ENCODE data around the gene APPBP2. TPM values are rescaled to one million over a fixed set of nuclear protein-coding genes. Genes with fewer than 3 reads are reported as not detected.
"Not testable (repeated sequence)": the region's sequence is repeated elsewhere in the genome, so short reads cannot be mapped to it uniquely, and the experiment has no call there.

Gene APPBP2
- total and polyA plus RNA-seq, 3 experiments from 2014 or later, result 21.0 to 29.5 (median 27.7) TPM

DNA sequence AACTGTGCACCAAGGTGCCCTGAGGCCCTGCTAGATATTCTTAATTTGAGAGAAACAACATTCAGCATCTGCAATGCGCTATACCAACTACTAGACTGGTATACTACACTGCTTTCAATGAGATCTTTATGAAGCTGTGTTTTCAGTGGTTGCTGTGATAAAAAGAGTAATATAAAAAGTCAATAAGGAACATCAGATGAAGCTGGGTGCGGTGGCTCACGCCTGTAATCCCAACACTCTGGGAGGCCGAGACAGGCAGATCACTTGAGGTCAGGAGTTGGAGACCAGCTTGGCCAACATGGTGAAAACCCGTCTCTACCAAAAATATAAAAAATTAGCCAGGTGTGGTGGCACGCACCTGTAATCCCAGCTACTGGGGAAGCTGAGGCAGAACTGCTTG, 10.4 kb downstream of the APPBP2 start:
- CTCF ChIA-PET; H3K36me3 ChIP-seq (ENCODE audit: insufficient read depth, low read length): not testable (repeated sequence)

GRCh38 chr17:60515199-60515598, 10.8 kb downstream of the APPBP2 start:
- H3K27me3 Mint-ChIP-seq; H3K27me3 ChIP-seq (ENCODE audit: insufficient read depth, low read length, poor library complexity, severe bottlenecking); DNase-seq; H3K4me1 ChIP-seq (ENCODE audit: insufficient read depth, low read length); H3K36me3 ChIP-seq (ENCODE audit: insufficient read depth, low read length); H3K4me3 ChIP-seq (ENCODE audit: low read length); H3K9me3 ChIP-seq (ENCODE audit: low read length); H3K4me3 Mint-ChIP-seq; H3K27ac ChIP-seq (ENCODE audit: low read depth, low read length); CTCF ChIA-PET; H3K9me3 Mint-ChIP-seq; POLR2A ChIA-PET: not testable (repeated sequence)
- Mint-ChIP-seq H3K27ac (peak overlapping the region in 1 of 8 donors; percentile 14), H3K36me3 (peaks cover 0 to 51% (median 13%) of the 10 kb centered on the region in 3 donors), H3K4me1 (peaks cover 38 to 64% (median 59%) of the 10 kb centered on the region in 3 donors)

More for the DNA sequence above, 10.4 kb downstream of the APPBP2 start:
- H3K27ac Mint-ChIP-seq; H3K4me1 ChIP-seq (ENCODE audit: insufficient read depth, low read length); H3K4me3 ChIP-seq (ENCODE audit: low read length); POLR2A ChIA-PET; H3K9me3 Mint-ChIP-seq; H3K27me3 Mint-ChIP-seq; DNase-seq; H3K9me3 ChIP-seq (ENCODE audit: low read length); H3K27ac ChIP-seq (ENCODE audit: low read depth, low read length); H3K27me3 ChIP-seq (ENCODE audit: insufficient read depth, low read length, poor library complexity, severe bottlenecking); H3K4me3 Mint-ChIP-seq: not testable (repeated sequence)
- Mint-ChIP-seq H3K36me3 (peaks cover 0 to 53% (median 13%) of the 10 kb centered on the region in 3 donors), H3K4me1 (peaks cover 40 to 66% (median 60%) of the 10 kb centered on the region in 3 donors)

DNA sequence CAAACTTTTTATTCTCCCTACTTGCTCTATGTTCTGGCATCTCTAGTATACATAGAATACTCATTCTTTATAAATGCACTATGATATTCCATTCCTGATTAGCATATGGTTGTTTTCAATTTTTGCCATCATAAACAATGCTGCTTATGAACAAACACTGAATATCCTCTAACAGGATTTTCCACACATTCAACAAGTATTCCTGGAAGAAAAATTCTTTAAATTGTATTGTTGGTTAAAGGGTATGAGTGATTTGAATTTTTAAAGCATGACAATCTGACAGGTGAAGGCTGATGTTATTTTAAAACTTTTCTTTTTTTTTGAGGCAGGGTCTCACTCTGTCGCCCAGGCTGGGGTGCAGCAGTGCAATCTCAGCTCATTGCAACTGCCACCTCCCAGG, 11.5 kb downstream of the APPBP2 start:
- Histone ChIP-seq H3K27me3 (ENCODE audit: insufficient read depth, low read length, poor library complexity, severe bottlenecking) (no peaks in the 10 kb centered on the region), H3K27ac (ENCODE audit: low read depth, low read length) (no peak overlapping the region), H3K4me1 (ENCODE audit: insufficient read depth, low read length) (no peaks in the 10 kb centered on the region), H3K36me3 (ENCODE audit: insufficient read depth, low read length) (no peaks in the 10 kb centered on the region), H3K4me3 (ENCODE audit: low read length) (no peak overlapping the region), H3K9me3 (ENCODE audit: low read length) (no peaks in the 10 kb centered on the region)
- Mint-ChIP-seq H3K4me1 (peaks cover 44 to 70% (median 65%) of the 10 kb centered on the region in 3 donors), H3K36me3 (peaks cover 0 to 52% (median 13%) of the 10 kb centered on the region in 3 donors), H3K9me3 (no peaks in the 10 kb centered on the region), H3K4me3 (no peak overlapping the region), H3K27me3 (no peaks in the 10 kb centered on the region), H3K27ac (peak overlapping the region in 4 of 8 donors; percentile 20 to 59 (median 36))
- POLR2A ChIA-PET, result no interaction called here
- CTCF ChIA-PET, result no interaction called here
- no peak for DNase-seq

- H3K4me1 ChIP-seq (ENCODE audit: insufficient read depth, low read length), result no peaks in the 10 kb centered on the region
- H3K4me3 Mint-ChIP-seq, result peak overlapping the region in 1 of 7 donors; percentile 37
- no peaks in the 10 kb centered on the region for H3K27me3 Mint-ChIP-seq
- CTCF ChIA-PET, result no interaction called here
- H3K27me3 ChIP-seq (ENCODE audit: insufficient read depth, low read length, poor library complexity, severe bottlenecking), result no peaks in the 10 kb centered on the region
- POLR2A ChIA-PET, result no interaction called here
- no peak overlapping the region for H3K27ac ChIP-seq (ENCODE audit: low read depth, low read length)
- H3K27ac Mint-ChIP-seq, result peak overlapping the region in 3 of 8 donors; percentile 38 to 59 (median 41)
- peaks cover 44 to 72% (median 66%) of the 10 kb centered on the region in 3 donors for H3K4me1 Mint-ChIP-seq
- H3K36me3 ChIP-seq (ENCODE audit: insufficient read depth, low read length), result no peaks in the 10 kb centered on the region
- DNase-seq, result no peak
- H3K36me3 Mint-ChIP-seq, result peaks cover 0 to 50% (median 13%) of the 10 kb centered on the region in 3 donors
- H3K9me3 ChIP-seq (ENCODE audit: low read length), result no peaks in the 10 kb centered on the region
- no peaks in the 10 kb centered on the region for H3K9me3 Mint-ChIP-seq
- no peak overlapping the region for H3K4me3 ChIP-seq (ENCODE audit: low read length)
Measured at GRCh38 chr17:60514053-60514452, 12.0 kb downstream of the APPBP2 start.

DNA sequence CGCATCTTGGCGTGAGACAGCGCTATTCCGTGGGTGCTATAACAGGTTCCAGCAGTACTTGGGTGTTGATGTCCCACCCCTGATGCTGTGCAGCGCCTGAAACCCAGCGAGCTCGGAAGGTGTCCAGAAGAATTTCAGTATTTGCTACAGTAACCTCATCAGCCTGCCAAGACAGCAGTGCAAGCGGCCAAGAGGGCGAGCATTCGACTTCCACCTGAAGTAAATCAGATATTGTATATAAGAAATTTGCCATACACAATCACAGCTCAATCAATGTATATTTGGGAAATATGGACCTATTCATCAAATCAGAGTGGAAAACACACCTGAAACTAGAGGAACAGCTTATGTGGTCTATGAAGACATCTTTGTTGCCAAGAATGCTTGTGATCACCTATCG, 13.0 kb downstream of the APPBP2 start:
- H3K4me1 Mint-ChIP-seq, result peaks cover 51 to 72% (median 66%) of the 10 kb centered on the region in 3 donors
- no peak for DNase-seq
- ChIA-PET CTCF (interaction anchor here (0.7 kb wide), 1 partner anchor 11 kb away, joined by 3 read pairs; no protein-coding TSS in a partner anchor), POLR2A (no interaction called here)
- Histone ChIP-seq H3K27me3 (ENCODE audit: insufficient read depth, low read length, poor library complexity, severe bottlenecking) (no peaks in the 10 kb centered on the region), H3K27ac (ENCODE audit: low read depth, low read length) (no peak overlapping the region), H3K9me3 (ENCODE audit: low read length) (no peaks in the 10 kb centered on the region), H3K4me1 (ENCODE audit: insufficient read depth, low read length) (no peaks in the 10 kb centered on the region), H3K36me3 (ENCODE audit: insufficient read depth, low read length) (no peaks in the 10 kb centered on the region), H3K4me3 (ENCODE audit: low read length) (no peak overlapping the region)
- H3K27ac Mint-ChIP-seq, result peak overlapping the region in 1 of 8 donors; percentile 39
- peaks cover 0 to 51% (median 16%) of the 10 kb centered on the region in 3 donors for H3K36me3 Mint-ChIP-seq
- no peaks in the 10 kb centered on the region for H3K27me3 Mint-ChIP-seq
- no peak overlapping the region for H3K4me3 Mint-ChIP-seq
- H3K9me3 Mint-ChIP-seq, result no peaks in the 10 kb centered on the region

DNA sequence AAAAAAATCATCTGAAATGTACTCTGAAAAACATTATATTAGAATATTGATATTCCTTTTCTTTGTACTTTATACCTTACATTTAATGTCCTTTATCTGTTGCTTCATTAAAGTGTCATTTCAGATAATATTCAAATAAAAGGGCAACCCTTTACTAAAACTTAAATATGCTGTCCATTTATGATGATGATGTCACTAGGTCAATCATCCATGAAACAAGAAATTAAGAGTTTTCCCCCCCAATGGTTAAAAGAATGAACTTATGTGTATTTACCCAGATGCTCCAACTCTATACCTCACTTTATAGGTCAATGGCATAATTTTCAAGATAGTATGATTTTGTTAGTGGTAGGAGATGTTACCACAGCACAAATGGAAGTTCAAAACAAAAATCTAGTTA, 15.3 kb downstream of the APPBP2 start:
- no peaks in the 10 kb centered on the region for H3K36me3 ChIP-seq (ENCODE audit: insufficient read depth, low read length)
- Mint-ChIP-seq H3K36me3 (peaks cover 0 to 35% (median 14%) of the 10 kb centered on the region in 3 donors), H3K27me3 (no peaks in the 10 kb centered on the region), H3K4me3 (no peak overlapping the region), H3K9me3 (no peaks in the 10 kb centered on the region), H3K4me1 (peaks cover 43 to 66% (median 60%) of the 10 kb centered on the region in 3 donors), H3K27ac (peak overlapping the region in 3 of 8 donors; percentile 46 to 77 (median 58))
- H3K4me1 ChIP-seq (ENCODE audit: insufficient read depth, low read length), result no peaks in the 10 kb centered on the region
- H3K27ac ChIP-seq (ENCODE audit: low read depth, low read length), result no peak overlapping the region
- ChIA-PET CTCF (no interaction called here), POLR2A (no interaction called here)
- no peak for DNase-seq
- H3K9me3 ChIP-seq (ENCODE audit: low read length), result no peaks in the 10 kb centered on the region
- H3K4me3 ChIP-seq (ENCODE audit: low read length), result no peak overlapping the region
- H3K27me3 ChIP-seq (ENCODE audit: insufficient read depth, low read length, poor library complexity, severe bottlenecking), result no peaks in the 10 kb centered on the region

- Mint-ChIP-seq H3K36me3 (peaks cover 0 to 35% (median 14%) of the 10 kb centered on the region in 3 donors), H3K4me3 (peak overlapping the region in 1 of 7 donors; percentile 5), H3K4me1 (peaks cover 41 to 63% (median 57%) of the 10 kb centered on the region in 3 donors), H3K27me3 (no peaks in the 10 kb centered on the region), H3K9me3 (no peaks in the 10 kb centered on the region), H3K27ac (peak overlapping the region in 1 of 8 donors; percentile 77)
- ChIA-PET POLR2A (no interaction called here), CTCF (no interaction called here)
- Histone ChIP-seq H3K4me1 (ENCODE audit: insufficient read depth, low read length) (no peaks in the 10 kb centered on the region), H3K27ac (ENCODE audit: low read depth, low read length) (no peak overlapping the region), H3K36me3 (ENCODE audit: insufficient read depth, low read length) (no peaks in the 10 kb centered on the region), H3K4me3 (ENCODE audit: low read length) (no peak overlapping the region), H3K9me3 (ENCODE audit: low read length) (no peaks in the 10 kb centered on the region), H3K27me3 (ENCODE audit: insufficient read depth, low read length, poor library complexity, severe bottlenecking) (no peaks in the 10 kb centered on the region)
- no peak for DNase-seq
Measured at GRCh38 chr17:60510031-60510430, 16.0 kb downstream of the APPBP2 start.

GRCh38 chr17:60508384-60508980, 17.6 kb downstream of the APPBP2 start:
- no peak for DNase-seq
- Histone ChIP-seq H3K9me3 (ENCODE audit: low read length) (no peaks in the 10 kb centered on the region), H3K4me3 (ENCODE audit: low read length) (no peak overlapping the region), H3K27ac (ENCODE audit: low read depth, low read length) (no peak overlapping the region), H3K4me1 (ENCODE audit: insufficient read depth, low read length) (no peaks in the 10 kb centered on the region), H3K27me3 (ENCODE audit: insufficient read depth, low read length, poor library complexity, severe bottlenecking) (no peaks in the 10 kb centered on the region), H3K36me3 (ENCODE audit: insufficient read depth, low read length) (no peaks in the 10 kb centered on the region)
- POLR2A ChIA-PET, result no interaction called here
- peaks cover 36 to 59% (median 51%) of the 10 kb centered on the region in 3 donors for H3K4me1 Mint-ChIP-seq
- peaks cover 0 to 27% (median 13%) of the 10 kb centered on the region in 3 donors for H3K36me3 Mint-ChIP-seq
- no peaks in the 10 kb centered on the region for H3K27me3 Mint-ChIP-seq
- H3K9me3 Mint-ChIP-seq, result no peaks in the 10 kb centered on the region
- no peak overlapping the region for H3K4me3 Mint-ChIP-seq
- CTCF ChIA-PET, result no interaction called here
- peak overlapping the region in 4 of 8 donors; percentile 3 to 35 (median 12) for H3K27ac Mint-ChIP-seq
